Fibroblast of skin of right quadriceps (primary cell): ENCODE measurements around the gene MARCHF4.

ENCODE experiments used
- DNase-seq: peaks from one replicate; pipeline ENCODE4 v3.0.0-alpha.2; 2013

MARCHF4 gene

DNA sequence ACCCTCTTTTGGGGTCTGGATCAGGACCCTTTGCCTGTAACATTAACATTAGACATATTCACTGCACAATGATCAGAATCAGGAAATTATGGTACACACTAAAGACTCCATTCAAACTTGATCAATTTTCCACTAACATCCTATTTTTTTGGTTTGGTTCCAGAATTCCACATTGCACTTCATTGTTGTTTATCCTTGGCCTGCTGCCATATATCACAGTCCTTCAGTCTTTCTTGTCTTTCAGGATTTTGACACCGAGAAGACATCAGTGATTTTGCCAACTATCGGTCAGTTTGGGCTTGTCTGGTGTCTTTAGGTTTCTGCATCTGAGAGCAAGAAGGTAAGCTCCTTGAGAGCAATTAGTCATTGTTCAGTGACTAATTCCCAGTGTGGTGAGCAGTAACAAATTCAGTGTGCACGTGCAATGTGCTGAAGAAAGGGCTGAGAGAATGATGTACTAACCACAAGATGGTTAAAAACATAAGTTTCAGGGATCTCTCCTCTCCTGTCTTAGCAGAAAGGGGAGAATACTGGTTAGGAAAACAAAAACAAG, 23.5 kb downstream of the MARCHF4 start:
- DNase-seq = peak; percentile 83

DNA sequence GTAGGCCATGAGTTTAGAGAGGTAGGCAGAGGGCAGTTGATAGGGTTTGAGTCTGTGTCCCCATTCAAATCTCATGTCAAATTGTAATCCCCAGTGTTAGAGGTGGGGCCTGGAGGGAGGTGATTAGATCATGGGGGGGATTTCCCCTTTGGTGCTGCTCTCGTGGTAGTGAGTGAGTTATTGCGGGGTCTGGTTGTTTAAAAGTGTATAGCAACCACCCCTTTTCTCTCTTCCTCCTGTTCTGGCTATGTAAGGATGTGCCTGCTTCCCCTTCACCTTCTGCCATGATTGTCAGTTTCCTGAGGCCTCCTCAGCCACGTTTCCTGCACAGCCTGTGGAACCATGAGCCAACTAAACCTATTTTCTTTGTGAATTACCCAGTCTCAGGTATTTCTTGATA, 25.5 kb downstream of the MARCHF4 start:
- no peak for DNase-seq

DNA sequence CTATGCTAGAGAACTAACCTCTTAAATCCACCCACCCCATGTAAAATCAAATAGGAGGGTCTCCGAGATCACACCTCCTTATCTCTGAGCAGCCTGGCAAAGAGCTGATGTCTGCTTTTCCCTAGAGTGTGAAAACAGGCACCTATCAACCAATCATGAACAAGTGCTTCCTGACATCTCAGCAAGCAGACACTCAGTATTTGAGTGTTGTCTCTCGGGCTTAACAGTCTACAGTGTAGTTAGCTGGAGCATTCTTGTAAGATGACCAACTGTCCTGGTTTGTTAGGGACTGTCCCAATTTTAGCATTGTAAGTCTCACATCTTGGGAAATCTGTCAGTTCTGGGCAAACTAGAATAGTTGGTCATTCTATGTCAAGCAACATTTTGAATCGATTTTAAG, 26.4 kb downstream of the MARCHF4 start:
- DNase-seq = peak; percentile 56

DNA sequence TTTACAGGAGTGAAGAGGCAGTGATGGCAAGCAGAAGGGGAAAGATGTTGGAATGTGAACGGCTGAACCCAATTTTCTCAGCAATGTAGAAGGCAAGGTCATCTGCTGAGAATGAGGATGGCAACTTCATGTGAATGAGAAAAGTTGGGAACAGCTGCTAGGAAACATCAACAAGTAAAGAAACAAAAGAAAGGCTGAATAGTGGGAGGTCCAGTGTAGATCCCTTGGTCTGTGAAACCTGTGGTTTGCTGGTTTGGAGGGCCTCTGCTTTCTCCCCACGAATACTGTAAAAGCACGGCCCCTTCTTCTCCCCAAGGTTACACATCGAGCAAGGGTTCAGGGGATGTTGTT, 27.4 kb downstream of the MARCHF4 start:
- DNase-seq = no peak

DNA sequence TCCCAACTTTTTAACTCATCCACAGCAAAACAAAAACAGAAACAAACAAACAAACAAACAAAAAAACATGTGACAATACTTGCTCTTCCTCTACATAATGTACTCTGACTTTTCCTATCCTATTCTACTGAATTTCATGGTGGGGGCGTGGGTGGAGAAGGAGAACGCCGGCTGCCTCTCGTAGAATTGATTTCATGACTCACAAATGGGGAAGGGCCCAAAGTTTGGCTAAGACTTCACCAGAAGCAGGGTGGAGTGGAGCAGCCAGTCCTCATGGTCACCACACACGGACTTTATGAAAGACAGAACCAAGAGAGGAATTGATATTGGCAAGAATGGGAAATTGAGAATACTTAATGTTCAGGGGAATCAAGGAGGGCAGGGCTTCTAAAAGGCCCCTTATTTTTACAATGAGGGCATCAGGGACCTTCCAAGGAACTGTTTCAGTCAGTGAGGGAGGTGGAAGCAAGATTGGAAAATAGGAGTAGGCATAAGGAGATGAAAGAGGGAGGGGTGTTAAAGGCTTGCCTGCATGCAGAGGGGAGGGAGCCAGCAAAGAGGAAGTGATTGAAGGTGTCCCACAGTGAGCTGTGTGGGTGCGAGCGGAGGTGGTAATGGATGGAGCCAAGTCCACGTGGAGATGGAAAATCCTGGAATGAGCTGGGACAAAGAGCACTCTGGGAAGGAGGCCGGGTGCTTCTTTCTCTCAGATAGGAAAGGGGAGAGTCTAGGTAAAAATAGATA, 27.9 kb downstream of the MARCHF4 start:
- no peak for DNase-seq

DNA sequence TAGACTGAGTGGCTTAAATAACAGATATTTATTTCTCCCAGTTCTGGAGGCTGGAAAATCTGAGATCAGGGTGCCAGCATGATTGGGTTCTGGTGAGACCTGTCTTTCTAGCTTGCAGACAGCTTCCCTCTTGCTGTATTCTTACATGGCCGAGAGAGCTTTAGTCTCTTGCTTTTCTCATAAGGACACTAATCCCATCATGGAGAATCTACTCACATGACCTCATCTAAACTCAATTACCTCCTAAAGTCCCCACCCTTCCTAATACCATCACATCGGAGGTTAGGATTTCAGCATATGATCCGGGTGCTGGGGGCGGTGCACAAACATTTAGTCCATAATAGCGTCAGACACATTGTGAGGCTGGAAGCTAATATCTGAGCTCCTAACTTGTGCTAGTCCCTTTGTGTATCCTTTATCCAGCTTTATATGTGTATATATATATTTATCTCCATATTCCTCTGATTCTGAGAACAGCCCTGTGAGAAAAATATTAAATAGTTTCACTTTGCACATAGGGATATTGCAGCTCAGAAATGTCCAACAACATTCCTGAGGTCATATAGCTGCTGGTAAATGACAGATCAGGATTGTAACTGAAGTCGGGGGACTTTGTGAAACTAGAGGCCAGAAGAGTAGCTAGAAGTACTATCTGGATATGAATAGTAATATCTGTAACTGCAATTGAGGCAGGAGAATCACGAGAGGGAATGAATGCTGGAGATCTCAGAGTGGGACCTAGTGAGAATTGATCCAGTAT, 28.9 kb downstream of the MARCHF4 start:
- DNase-seq = peak; percentile 56

DNA sequence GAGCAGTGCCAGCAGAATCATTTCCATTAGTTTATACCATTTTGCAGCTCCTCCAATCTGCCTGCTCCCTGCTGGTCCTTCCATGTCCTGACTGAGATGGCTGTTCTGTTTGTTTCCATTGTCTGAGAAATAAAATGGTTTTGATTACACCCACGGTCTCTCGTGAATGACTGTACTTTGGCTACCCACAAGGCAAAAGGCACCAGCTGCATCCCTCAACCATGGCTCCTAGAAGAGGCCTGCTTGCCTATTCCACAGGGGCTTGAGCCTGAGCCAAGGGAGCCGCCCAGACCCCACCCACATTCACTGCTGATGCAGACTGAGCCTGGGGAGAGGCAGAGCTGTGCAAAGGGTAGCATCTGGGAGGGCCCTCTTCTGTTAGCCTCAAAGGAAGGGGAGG, 31.2 kb downstream of the MARCHF4 start:
- DNase-seq = no peak

DNA sequence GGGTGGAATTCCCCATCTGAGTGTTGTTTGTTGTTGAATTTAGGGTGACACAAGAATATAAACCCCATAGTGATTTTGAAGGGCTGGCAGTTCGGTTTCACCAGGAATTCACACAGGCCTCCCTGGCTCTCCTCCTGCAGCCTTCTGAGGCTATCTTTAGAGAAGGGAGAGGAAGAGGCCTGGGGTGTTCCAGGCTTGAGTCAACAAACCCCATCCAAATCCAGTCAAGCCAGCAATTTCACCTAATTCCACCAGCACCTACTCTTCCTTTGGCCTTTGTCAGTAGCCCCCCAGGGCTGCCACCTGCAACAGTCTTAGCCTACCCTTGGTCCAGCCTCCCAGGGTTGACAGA, 32.0 kb downstream of the MARCHF4 start:
- no peak for DNase-seq

DNA sequence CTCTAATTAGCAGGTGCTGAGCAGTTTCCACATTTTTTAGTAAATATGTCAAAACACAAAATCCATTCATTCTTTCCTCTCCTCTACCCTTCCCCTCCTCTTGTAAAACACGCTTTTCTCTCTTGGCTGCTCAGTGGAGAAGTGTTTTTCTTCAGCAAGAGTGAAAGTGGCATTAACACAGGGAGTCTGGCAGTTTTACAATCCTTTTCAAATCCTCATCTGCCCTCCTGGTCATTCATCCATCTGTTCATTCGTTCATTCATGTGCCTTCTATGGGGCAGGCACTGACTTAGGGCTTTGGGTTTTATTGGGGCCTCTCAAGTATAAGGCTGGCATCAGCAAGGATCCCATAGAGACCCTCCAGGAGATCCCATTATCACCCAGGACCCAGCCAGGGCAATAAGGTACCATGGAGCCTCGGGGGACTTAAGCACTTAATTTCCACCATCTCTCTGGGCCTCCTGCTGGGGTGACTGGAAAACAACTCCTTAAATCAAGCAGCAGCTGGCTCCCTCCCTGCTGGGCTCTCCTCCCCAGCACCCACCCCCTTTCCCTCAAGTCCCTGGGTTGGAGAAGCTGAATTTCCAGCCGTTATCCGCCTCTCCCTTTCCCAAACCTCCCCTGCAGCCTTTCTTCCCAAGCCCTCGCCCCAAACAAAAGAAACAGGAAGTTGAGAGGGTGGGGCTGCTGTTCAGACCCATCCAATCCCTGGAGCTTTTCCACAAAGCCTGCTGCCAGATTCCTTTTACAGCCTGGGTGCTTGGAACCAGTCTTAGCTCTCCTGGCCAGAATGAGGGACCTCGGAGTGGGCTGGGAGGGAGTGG, 32.6 kb downstream of the MARCHF4 start:
- peak; percentile 81 for DNase-seq

DNA sequence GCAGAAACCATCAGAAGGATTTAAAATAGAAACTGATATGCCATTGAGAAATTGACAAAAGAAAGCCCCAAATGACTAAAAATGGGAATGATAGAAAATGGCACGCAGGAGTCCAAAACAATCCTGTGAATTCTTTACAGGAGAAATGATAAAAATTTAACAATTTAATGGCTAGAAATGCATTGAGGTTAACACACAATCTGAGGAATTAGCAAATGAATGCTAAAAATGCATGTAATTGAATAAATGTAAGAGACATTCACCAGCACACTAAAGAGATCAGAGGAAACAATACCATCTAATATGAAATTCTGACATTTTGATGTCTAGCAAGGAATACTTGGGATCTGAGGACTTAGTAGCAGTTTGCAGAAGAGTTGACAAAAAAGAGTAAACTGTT, 37.0 kb downstream of the MARCHF4 start:
- DNase-seq = peak; percentile 48

DNA sequence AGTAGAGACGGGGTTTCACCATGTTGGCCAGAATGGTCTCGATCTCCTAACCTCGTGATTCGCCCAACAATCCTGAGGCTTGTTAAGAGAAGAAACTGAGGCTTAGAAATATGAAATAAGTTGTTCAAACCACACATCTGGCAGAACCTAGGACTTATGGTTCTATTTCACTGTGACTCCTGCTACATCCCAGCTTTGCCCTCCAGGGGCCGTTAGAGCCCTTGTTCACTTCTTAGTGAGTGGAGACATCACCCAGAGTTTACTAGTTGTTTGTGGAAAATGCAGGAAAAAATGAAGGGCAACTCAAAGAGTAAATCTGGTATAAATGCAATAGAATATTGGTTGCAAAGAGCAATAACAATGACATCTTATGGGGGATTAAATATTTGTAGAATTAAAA, 43.9 kb downstream of the MARCHF4 start:
- no peak for DNase-seq

DNA sequence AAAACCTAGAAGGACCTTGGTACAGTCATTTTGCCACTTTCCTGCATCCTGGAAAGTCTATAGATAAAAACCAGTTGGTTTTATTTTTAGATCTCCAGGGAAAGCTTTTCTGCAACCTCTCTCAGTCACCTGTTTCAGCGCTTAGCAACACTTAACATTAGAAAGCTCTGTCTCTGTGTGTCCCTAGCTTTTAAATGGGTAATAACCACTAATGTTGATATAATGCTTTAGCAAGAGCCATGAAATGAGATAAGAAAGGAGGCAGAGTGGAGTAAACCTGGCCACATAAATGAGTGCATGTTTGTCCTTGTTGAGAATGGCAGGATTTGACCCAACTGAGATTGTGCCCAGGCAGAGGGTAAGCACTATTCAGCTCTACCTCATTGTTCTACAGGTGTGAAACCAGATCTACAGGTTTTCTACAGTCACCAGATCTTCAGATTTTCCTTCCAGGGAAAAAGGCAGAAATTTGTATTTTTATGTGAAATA, 44.8 kb downstream of the MARCHF4 start:
- no peak for DNase-seq
